Psoas muscle (tissue), 8 donors: Measurements from ENCODE around the gene SYNDIG1. TPM values are rescaled to one million over a fixed set of nuclear protein-coding genes. Genes with fewer than 3 reads are reported as not detected.

ENCODE experiments used
- ATAC-seq, 4 donors: fragments of 200-7000 bp; cut with Tn5 transposase; one replicate each; pipeline ENCODE4 v1.9.1; 2020; ENCODE audit warnings: moderate library complexity in 3 of 4, mild to moderate bottlenecking in 2 of 4
- DNase-seq, 2 donors: peaks; one replicate each; pipeline ENCODE4 v3.0.0-alpha.2; 2020
- H3K27ac ChIP-seq: fragments of 200-600 bp; one replicate; pipeline ENCODE4 v1.8.0; 2022
- H3K27me3 ChIP-seq, 3 donors: fragments of 200-600 bp in 1 of 3; one replicate each; pipeline versions ENCODE4 v1.6.1 to v1.8.0; 2013 to 2022; ENCODE audit warnings: low read length in 2 of 3, mild to moderate bottlenecking in 2 of 3, moderate library complexity in 1 of 3; ENCODE audit not compliant: insufficient read depth in 3 of 3
- H3K36me3 ChIP-seq, 2 donors: fragments of 200-600 bp in 1 of 2; one replicate each; pipeline versions ENCODE4 v1.6.1 to v1.8.0; 2013 to 2022; ENCODE audit warnings: low read depth in 1 of 2, mild to moderate bottlenecking in 1 of 2, moderate library complexity in 1 of 2; ENCODE audit not compliant: insufficient read depth in 1 of 2
- H3K4me1 ChIP-seq: fragments of 200-600 bp; one replicate; pipeline ENCODE4 v1.8.0; 2022
- H3K4me3 ChIP-seq: fragments of 200-600 bp; one replicate; pipeline ENCODE4 v1.8.0; 2022; ENCODE audit warnings: mild to moderate bottlenecking
- H3K9me3 ChIP-seq: fragments of 200-600 bp; one replicate; pipeline ENCODE4 v1.8.0; 2022
- CTCF ChIP-seq: fragments of 200-600 bp; IDR thresholded peaks from one replicate; pipeline ENCODE4 v1.8.0; 2022; ENCODE audit warnings: antibody characterized with exemption
- WGBS, 3 donors: extraction: QIAGEN DNeasy Blood & Tissue Kit; methylation state at CpG; one replicate each; pipeline versions ENCODE4 v1.1.6 to v1.1.7; 2013; 5-methylcytosine and 5-hydroxymethylcytosine counted together
- intact Hi-C, 2 donors: fragments of 100-400 bp; cut with DNase I; formaldehyde crosslinking; loops; one replicate each; pipeline versions ENCODE4 v1.11.0 to v1.14.2; 2022
- polyA plus RNA-seq, 3 donors: library from polyadenylated mRNA; stranded (reverse); fragments of 200-250 nt; gene quantifications; one replicate each; pipeline ENCODE4 v1.2.3, GENCODE V29; 2013
- total RNA-seq, 4 donors: library from RNA; stranded (reverse); fragmentation: NEBNext Ultra II Directional in 2 of 4; extraction: Animal tissue kit (Norgen Biotek cat#: 25700) in 2 of 4; gene quantifications; one replicate each; pipeline versions ENCODE4 v1.2.1 to v1.2.4, GENCODE V29; 2021 to 2023
- donor health status: healthy with polysubstance abuse.
- donor health status: DM: no; HTN: no; CAD: no; lungs with moderate emphysema.
- donor health status: Bipolar disorder and iron deficiency.
- donor health status: healthy.
- donor health status: DM: yes; HTN: yes; CAD: no.
- donor health status: DM: no; HTN: no; CAD: no.
- donor health status: DM: no; HTN: no; CAD: no.
- donor health status: DM: yes; HTN: yes; CAD: no.

The SYNDIG1 gene
- total and polyA plus RNA-seq, 7 donors: 0.03 to 0.10 TPM; not detected in 5

DNA sequence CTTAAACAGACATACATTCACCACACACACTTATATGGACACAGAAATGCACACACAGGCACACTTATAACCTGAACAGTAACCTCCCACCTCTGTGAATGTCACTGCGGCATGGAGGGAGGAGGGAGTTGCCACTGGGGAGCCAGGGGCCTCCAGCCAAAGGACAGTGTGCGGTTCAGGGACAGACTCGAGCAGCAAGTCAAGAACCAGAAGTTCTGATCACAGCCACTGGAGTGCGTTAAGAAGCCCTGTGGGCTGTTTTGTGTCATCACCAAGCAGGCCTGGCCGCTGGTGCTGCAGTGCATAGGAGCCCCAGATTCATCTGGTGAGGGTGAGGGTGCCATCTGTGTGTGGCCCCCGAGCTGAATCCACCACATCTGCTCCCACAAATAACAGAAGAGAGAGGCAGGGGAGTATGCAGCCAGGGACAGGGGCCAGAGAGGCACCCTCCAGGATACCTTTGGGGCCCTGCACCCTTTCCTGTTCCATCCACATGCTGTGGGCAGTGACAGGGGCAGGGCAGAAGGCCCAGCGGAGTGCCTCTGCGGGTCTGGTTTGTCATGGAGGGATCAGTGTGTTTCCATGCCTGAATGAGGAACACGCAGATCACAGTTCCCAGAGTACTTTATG lies 20.3 kb downstream of the SYNDIG1 start:
- no peak for ATAC-seq
- Histone ChIP-seq H3K36me3 (no peaks in the 10 kb centered on the region), H3K9me3 (no peaks in the 10 kb centered on the region), H3K27ac (no peak overlapping the region), H3K4me3 (no peak overlapping the region), H3K4me1 (no peaks in the 10 kb centered on the region), H3K27me3 (no peaks in the 10 kb centered on the region)
- 85 to 96% (median 87%) methylated on average over 9 of the region's 9 CpGs for WGBS, 3 donors
- intact Hi-C loops: no loop called here
- DNase-seq: no peak
- no peak for TF ChIP-seq CTCF

GRCh38 chr20:24490598-24490997 lies 21.2 kb downstream of the SYNDIG1 start:
- ATAC-seq (no peak), DNase-seq (no peak)
- H3K27ac ChIP-seq: no peak overlapping the region
- H3K4me3 ChIP-seq: no peak overlapping the region
- 84 to 85% (median 85%) methylated on average over 8 of the region's 8 CpGs for WGBS, 3 donors
- no peak for TF ChIP-seq CTCF
- no peaks in the 10 kb centered on the region for H3K36me3 ChIP-seq
- H3K4me1 ChIP-seq: no peaks in the 10 kb centered on the region
- H3K9me3 ChIP-seq: no peaks in the 10 kb centered on the region
- intact Hi-C loops: no loop called here
- H3K27me3 ChIP-seq: no peaks in the 10 kb centered on the region

DNA sequence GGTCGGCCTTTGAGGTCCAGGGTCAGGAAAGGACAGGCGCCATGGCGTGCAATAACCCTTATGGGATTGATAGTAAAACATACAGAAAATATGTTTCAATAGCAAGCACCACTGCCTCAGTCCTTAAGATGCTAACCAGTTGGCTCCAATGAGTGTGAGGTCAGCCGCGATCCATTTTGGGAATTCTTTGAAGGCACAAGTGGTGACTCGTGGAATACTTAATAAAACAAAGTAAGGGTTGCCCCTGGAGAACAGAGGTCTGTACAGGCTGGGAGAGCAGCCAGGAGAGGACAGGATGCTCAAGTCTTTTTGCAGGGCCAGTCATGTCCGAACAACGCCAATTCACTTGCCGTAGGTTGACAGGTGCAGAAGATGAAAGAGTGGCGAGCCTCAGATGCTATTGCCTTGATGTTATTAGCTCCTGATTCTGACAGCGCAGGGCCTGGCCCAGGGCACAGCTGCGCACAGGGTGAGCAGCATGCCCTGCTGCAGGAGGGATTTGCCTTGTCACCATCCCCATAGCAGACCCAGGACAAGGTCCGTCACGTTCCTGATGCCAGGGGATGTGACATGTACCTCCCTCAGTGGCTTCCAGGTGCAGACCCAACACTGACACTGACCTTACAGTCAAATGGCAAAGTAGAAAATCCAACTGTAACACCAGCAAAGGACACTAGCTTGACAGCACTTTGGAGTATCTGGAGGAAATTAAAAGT lies 21.8 kb downstream of the SYNDIG1 start:
- WGBS, 3 donors: 81 to 83% (median 81%) methylated on average over 14 of the region's 14 CpGs
- TF ChIP-seq CTCF: no peak
- DNase-seq (no peak), ATAC-seq (no peak)
- no peaks in the 10 kb centered on the region for H3K27me3 ChIP-seq
- no peak overlapping the region for H3K4me3 ChIP-seq
- no peaks in the 10 kb centered on the region for H3K9me3 ChIP-seq
- no peaks in the 10 kb centered on the region for H3K36me3 ChIP-seq
- intact Hi-C loops: no loop called here
- H3K27ac ChIP-seq: no peak overlapping the region
- no peaks in the 10 kb centered on the region for H3K4me1 ChIP-seq

- ATAC-seq (no peak), DNase-seq (no peak)
- no peak for TF ChIP-seq CTCF
- intact Hi-C loops: no loop called here
- H3K4me3 ChIP-seq: no peak overlapping the region
- no peaks in the 10 kb centered on the region for H3K4me1 ChIP-seq
- H3K9me3 ChIP-seq: no peaks in the 10 kb centered on the region
- WGBS, 3 donors: 51 to 55% (median 53%) methylated on average over 16 of the region's 16 CpGs
- no peaks in the 10 kb centered on the region for H3K27me3 ChIP-seq
- no peak overlapping the region for H3K27ac ChIP-seq
- no peaks in the 10 kb centered on the region for H3K36me3 ChIP-seq
Measured at GRCh38 chr20:24492031-24492607, 22.7 kb downstream of the SYNDIG1 start.
